HUES48 (cell line): ENCODE results near the gene VCAN.
A peak's percentile ranks its signal among the peaks of the same experiment; 100 is the strongest.
"Not testable (repeated sequence)": the region's sequence is repeated elsewhere in the genome, so short reads cannot be mapped to it uniquely, and the experiment has no call there.

ENCODE experiments used
- H3K27ac ChIP-seq: one replicate; pipeline ENCODE4 v1.7.0; 2013; ENCODE audit warnings: low read depth, low read length, inconsistent platforms
- H3K27me3 ChIP-seq: 2 replicates; pipeline ENCODE4 v1.6.1; 2013; ENCODE audit warnings: mild to moderate bottlenecking, low read length; ENCODE audit not compliant: control insufficient read depth, insufficient read depth
- H3K36me3 ChIP-seq: 2 replicates; pipeline ENCODE4 v1.6.1; 2013; ENCODE audit warnings: low read length; ENCODE audit not compliant: control insufficient read depth, insufficient read depth
- H3K4me1 ChIP-seq: 2 replicates; pipeline ENCODE4 v1.6.1; 2013; ENCODE audit warnings: mild to moderate bottlenecking, low read length; ENCODE audit not compliant: control insufficient read depth, insufficient read depth
- H3K4me3 ChIP-seq: 2 replicates; pipeline ENCODE4 v1.5.1; 2013; ENCODE audit warnings: mild to moderate bottlenecking, low read depth, low read length
- H3K9ac ChIP-seq: 2 replicates; pipeline ENCODE4 v1.6.1; 2013; ENCODE audit warnings: mild to moderate bottlenecking, low read depth, low read length, moderate library complexity
- H3K9me3 ChIP-seq: 2 replicates; pipeline ENCODE4 v1.6.1; 2013; ENCODE audit warnings: low read length; ENCODE audit not compliant: control insufficient read depth, insufficient read depth

The VCAN gene

DNA sequence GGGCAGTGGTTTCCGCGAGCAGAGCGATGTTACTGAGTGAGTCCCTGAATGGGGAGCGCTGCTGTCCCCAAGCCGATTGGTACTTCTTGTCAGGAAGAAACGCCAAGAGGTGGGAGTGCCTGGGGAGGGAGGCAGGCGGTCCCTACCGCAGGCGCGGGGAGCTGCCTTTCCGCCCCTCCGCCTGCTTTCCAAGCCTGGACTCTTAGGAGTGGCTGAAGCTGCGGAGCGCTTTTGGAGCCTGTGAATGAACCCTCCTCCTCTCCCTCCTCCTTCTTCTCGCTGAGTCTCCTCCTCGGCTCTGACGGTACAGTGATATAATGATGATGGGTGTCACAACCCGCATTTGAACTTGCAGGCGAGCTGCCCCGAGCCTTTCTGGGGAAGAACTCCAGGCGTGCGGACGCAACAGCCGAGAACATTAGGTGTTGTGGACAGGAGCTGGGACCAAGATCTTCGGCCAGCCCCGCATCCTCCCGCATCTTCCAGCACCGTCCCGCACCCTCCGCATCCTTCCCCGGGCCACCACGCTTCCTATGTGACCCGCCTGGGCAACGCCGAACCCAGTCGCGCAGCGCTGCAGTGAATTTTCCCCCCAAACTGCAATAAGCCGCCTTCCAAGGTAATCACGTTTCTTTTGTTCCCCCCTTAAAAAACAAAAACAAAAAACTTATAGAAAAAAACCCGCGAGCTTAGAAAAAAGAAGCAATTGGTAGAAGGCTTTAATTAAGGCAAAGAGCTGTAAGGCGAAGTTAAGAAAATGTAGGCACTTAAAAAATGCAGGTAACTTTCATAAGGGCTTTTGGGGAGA is at the start of gene VCAN:
VCAN (plus strand) TSS at position 340 of the 808 bp plus-strand sequence. CDS start 11,775 bp downstream, outside the sequence.
- Histone ChIP-seq H3K27me3 (no peaks in the 10 kb centered on the region), H3K36me3 (no peaks in the 10 kb centered on the region), H3K9ac (peak within 1 kb of the TSS; percentile 88), H3K4me3 (peak within 1 kb of the TSS; percentile 94), H3K9me3 (no peaks in the 10 kb centered on the region), H3K4me1 (peaks cover 58% of the 10 kb centered on the region), H3K27ac (peak within 1 kb of the TSS; percentile 93)

DNA sequence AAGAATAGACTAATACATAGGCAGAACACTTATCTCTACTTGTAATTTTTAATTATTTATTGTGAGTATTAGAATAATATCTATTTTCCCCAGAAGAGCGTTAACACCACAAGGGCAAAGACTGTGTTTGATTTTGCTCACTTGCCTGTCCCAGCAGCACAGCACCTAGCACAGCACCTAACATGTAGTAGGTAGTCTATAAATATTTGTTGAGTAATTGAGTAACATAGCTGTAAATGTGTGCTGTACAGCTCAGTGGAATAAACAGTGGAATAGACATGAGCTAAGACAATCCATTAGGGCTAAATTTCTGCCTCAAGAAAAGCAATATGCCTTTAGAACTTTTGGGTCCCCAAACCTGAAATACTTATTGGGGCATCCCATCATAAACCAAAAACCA is 49.3 kb upstream of the VCAN start:
- Histone ChIP-seq H3K9me3 (peaks cover 3% of the 10 kb centered on the region; the same call in 1 of the 2 replicates), H3K4me1 (peaks cover 8% of the 10 kb centered on the region), H3K4me3 (no peak overlapping the region), H3K36me3 (no peaks in the 10 kb centered on the region), H3K9ac (no peak overlapping the region), H3K27ac (no peak overlapping the region), H3K27me3 (no peaks in the 10 kb centered on the region)

DNA sequence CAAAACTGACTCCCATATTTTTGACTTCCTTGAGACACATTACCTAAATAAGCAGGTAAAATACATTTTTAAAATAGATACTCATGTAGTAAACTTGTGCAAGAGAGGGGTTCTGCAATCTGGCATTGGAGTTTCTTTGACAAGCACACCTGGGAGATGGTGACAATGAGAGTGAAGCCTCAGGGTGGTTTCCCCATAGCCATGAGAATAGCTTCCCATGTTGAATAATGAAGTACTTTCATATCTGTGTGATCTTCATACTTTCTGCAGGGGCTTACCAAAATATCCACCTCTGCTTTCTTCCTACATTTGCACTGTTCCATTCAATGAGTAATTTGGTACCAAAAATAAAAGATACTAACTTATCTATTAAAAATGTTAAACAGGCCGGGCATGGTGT is 44.7 kb upstream of the VCAN start:
- H3K27ac ChIP-seq, result no peak overlapping the region
- peaks cover 13% of the 10 kb centered on the region for H3K4me1 ChIP-seq
- no peak overlapping the region for H3K9ac ChIP-seq
- no peaks in the 10 kb centered on the region for H3K27me3 ChIP-seq
- H3K4me3 ChIP-seq, result no peak overlapping the region
- no peaks in the 10 kb centered on the region for H3K9me3 ChIP-seq
- no peaks in the 10 kb centered on the region for H3K36me3 ChIP-seq

DNA sequence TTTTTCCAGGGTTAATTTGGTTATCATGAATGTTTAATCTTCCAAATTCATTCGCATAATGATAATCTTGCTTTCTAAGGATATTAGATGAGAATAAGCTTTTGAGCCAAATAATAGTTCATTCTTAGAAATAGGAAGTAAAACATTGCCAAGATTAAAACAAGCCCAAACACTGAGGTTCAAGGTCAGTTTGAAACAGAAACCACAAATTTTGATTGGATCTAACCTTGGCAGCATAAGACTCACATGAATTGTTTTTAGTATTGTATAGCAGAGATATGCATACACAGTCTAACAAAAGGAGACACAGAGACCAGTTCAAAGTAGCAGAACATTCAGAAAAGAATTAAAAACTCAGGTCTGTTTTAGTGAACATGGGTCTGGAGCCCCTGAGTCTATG is 43.4 kb upstream of the VCAN start:
- no peak overlapping the region for H3K9ac ChIP-seq
- H3K9me3 ChIP-seq, result no peaks in the 10 kb centered on the region
- no peaks in the 10 kb centered on the region for H3K36me3 ChIP-seq
- H3K4me1 ChIP-seq, result peaks cover 13% of the 10 kb centered on the region
- no peaks in the 10 kb centered on the region for H3K27me3 ChIP-seq
- no peak overlapping the region for H3K27ac ChIP-seq
- H3K4me3 ChIP-seq, result no peak overlapping the region

DNA sequence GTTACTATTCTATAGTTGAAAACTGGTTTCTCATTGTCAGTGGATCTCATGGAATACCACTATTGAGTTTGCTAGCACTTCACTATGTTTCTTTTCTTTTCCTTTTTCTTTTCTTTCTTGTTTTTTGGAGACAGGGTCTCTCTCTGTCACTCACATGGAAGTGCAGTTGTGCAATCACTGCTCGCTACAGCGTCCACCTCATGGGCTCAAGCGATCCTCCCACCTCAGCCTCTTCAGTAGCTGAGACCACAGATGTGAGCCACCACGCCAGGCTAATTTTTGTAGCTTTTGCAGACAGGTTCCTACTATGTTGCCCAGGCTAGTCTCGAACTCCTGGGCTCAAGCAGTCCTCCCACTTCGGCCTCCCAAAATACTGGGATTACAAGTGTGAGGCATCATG is 42.7 kb upstream of the VCAN start:
- Histone ChIP-seq H3K9me3 (no peaks in the 10 kb centered on the region), H3K9ac (no peak overlapping the region), H3K27me3 (no peaks in the 10 kb centered on the region), H3K4me1 (peaks cover 13% of the 10 kb centered on the region), H3K27ac (no peak overlapping the region), H3K4me3 (no peak overlapping the region), H3K36me3 (no peaks in the 10 kb centered on the region)

DNA sequence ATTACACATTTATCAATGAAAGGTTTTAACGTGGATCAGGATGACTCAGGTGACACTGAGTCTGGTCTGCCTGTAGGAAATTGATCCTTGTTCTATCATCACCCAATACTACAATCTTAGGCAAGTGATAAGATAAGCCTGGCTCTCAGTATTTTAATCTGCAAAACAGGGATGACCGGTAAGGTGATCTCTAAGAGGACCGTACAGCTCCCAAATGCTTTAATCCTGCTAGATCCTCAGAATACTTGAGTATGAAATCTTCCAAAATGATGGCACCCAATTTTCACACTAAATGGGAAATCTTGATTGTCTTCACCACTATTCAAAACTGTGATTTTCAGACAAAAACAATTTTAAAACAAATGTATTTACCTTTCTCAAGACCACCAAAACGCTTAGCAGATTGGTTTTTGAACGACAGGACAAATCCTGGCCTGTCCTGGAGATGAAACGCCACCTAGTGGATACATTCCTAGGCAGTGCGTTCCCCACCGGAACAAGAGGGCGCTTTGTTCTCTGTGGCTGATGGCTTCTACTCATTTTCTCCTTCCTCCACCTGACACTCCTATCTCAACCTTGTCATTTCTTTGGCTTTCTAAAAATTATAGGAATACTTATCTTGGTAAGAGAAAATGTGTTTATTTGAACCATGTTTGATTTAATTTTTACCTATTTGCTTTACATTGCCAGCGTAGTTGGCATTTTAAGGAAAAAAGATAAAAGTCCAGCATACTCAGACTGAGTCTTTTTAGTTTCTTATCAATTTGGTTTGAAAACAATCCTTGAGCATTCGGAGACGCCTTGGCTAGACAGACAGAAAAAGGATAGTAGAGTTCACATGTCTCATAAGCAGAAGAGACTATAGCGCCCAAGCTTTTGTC is 41.2 kb upstream of the VCAN start:
- Histone ChIP-seq H3K36me3 (no peaks in the 10 kb centered on the region), H3K27ac (no peak overlapping the region), H3K4me3 (no peak overlapping the region), H3K4me1 (peaks cover 13% of the 10 kb centered on the region), H3K9me3 (no peaks in the 10 kb centered on the region), H3K9ac (0 out of 2 replicates have a peak overlapping the region, but pooled peaks have one; percentile 2), H3K27me3 (no peaks in the 10 kb centered on the region)

DNA sequence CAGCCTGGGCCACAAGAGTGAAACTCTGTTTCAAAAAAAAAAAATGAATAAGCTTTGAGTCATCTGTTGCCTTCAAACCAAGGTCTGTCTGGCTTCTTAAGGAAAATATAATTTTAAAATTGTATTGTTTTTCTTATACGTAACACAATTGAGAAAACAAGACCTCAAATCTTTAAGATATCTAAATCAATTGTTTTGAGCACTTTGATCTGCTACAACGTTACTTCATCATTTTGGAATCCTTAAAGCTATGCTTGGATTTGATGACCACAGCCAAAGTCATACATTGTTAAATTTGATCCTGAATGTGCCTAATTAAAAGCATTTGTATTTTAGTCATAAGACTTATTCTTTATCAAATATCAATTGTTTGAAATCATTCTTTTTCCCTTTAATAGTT is 37.7 kb upstream of the VCAN start:
- Histone ChIP-seq H3K4me1 (peaks cover 13% of the 10 kb centered on the region), H3K36me3 (no peaks in the 10 kb centered on the region), H3K27me3 (no peaks in the 10 kb centered on the region), H3K9me3 (peaks cover 6% of the 10 kb centered on the region), H3K4me3 (no peak overlapping the region), H3K27ac (no peak overlapping the region), H3K9ac (no peak overlapping the region)

DNA sequence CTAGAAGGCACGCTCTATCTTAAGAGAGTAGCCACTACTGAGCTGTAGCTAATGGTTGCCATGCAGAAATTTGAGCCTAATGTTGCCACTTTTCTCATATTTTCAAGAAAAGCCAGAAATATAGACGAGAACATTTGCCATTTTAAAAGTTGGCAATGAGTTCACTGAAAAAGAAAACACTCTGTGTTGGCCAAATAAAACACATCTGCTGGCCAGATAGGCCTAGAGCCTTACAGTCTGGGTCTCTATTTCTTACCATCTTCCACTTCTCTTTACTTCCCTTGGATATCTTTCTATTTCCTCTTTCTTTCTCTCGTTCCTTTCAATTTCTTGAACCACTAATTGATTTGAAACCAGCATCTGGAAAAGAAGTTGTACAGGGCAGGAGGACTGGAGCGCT is 36.6 kb upstream of the VCAN start:
- Histone ChIP-seq H3K4me3 (no peak overlapping the region), H3K27me3 (no peaks in the 10 kb centered on the region), H3K36me3 (no peaks in the 10 kb centered on the region), H3K27ac (no peak overlapping the region), H3K9me3 (peaks cover 6% of the 10 kb centered on the region), H3K9ac (no peak overlapping the region), H3K4me1 (peaks cover 13% of the 10 kb centered on the region)

DNA sequence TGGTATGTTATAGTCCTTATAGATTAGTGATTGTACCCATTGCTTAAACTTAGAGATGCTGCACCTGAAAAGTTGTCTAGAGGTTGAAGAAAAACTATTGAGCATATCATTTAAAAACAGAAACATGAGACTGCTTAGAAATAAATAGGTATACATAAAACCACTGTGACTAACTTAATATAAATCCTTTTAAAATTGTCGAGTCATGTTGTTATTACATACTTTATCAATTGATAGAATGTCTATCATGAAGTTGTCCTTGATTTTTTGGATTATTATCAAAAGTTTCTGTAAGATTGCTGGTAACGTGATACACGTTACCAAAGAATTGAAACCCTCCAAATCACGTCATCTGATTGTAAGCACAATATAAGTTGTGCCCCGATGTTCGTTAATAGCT is 35.3 kb upstream of the VCAN start:
- H3K9ac ChIP-seq, result no peak overlapping the region
- H3K36me3 ChIP-seq, result no peaks in the 10 kb centered on the region

DNA sequence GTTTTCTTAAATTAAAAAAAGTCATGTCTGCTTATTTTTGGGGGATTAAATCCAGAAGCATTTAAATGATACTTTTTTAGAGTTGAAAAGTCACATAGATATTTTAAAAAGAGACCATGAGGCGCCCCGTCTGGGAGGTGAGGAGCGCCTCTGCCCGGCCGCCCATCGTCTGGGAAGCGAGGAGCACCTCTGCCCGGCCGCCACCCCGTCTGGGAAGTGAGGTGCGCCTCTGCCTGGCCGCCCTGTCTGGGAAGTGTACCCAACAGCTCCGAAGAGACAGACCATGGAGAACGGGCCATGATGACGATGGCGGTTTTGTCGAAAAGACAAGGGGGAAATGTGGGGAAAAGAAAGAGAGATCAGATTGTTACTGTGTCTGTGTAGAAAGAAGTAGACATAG is 33.8 kb upstream of the VCAN start:
- H3K9me3 ChIP-seq, H3K4me1 ChIP-seq, H3K36me3 ChIP-seq, H3K27ac ChIP-seq, H3K4me3 ChIP-seq, H3K27me3 ChIP-seq, H3K9ac ChIP-seq: not testable (repeated sequence)

More for the DNA sequence above, 35.3 kb upstream of the VCAN start:
- Histone ChIP-seq H3K4me1 (peaks cover 2% of the 10 kb centered on the region), H3K9me3 (peaks cover 6% of the 10 kb centered on the region), H3K27me3 (no peaks in the 10 kb centered on the region), H3K27ac (no peak overlapping the region), H3K4me3 (no peak overlapping the region)

DNA sequence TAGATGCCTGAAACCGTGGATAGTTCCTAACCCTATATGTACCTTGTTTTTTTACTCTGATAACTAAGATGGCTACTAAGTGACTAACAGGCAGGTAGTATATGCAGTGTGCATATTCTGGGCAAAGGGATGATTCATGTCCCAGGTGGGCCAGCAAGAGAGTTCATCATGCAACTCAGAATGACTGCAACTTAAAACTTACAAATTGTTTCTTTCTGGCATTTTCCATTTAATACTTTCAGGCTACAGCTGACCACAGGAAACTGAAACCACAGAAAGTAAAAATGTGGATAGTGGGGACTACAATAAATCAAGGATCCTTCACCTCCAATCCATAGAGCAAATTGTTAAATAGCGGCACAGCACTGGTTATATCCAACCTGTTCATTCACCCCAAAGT is 30.7 kb upstream of the VCAN start:
- H3K27ac ChIP-seq, result no peak overlapping the region
- H3K9ac ChIP-seq, result no peak overlapping the region
- H3K27me3 ChIP-seq, result no peaks in the 10 kb centered on the region
- no peaks in the 10 kb centered on the region for H3K36me3 ChIP-seq
- no peaks in the 10 kb centered on the region for H3K4me1 ChIP-seq
- peaks cover 6% of the 10 kb centered on the region for H3K9me3 ChIP-seq
- H3K4me3 ChIP-seq, result no peak overlapping the region
